Uterus (tissue), 2 donors: ENCODE results near the gene OPCML.

Source experiments
- CTCF ChIP-seq, 4 experiments: fragments of 200-600 bp in 2 of 4; fragments of 450-650 bp in 2 of 4; sonication (generic) in 2 of 4; IDR thresholded peaks; one replicate each; pipeline ENCODE4 v1.5.1; 2016 to 2019; ENCODE audit warnings: antibody characterized with exemption in 4 of 4, mild to moderate bottlenecking in 2 of 4, moderate library complexity in 1 of 4
- POLR2A ChIP-seq, 2 donors: fragments of 450-650 bp; IDR thresholded peaks; one replicate each; pipeline ENCODE4 v1.6.1; 2016; ENCODE audit warnings: antibody characterized with exemption in 2 of 2, mild to moderate bottlenecking in 1 of 2, moderate library complexity in 1 of 2

- TF ChIP-seq CTCF (IDR thresholded peaks at IDR 0.05): no peak
- TF ChIP-seq POLR2A (IDR thresholded peaks at IDR 0.05): no peak
Observed at GRCh38 chr11:133156986-133157745, 375.1 kb downstream of the OPCML start.
